Measurements from ENCODE around the gene GCLM. TPM values are rescaled to one million over a fixed set of nuclear protein-coding genes. Genes with fewer than 3 reads are reported as not detected.

Gene GCLM
- total RNA-seq, 1 donor = 27.5 TPM

DNA sequence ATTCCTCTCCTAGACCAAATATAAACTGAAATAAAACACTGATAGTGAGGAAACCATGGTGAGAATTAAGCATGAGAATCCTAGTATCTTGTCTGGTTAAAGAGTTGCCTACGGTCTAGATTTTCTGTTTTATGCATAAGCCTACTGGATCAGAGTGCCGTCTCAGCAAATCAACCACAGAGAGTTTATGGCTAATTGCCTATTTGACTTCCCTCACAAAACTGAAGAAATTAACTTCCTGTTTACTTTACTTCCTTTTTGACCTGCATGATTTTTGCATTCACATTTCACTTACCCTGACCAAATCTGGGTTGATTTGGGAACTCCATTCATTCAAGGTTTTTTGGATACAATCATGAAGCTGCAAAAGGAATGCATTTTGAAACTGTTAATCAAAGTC lies 5.0 kb downstream of the GCLM start:
- Histone ChIP-seq H2AFZ (ENCODE audit: low read length) (no peak overlapping the region), H3K36me3 (ENCODE audit: insufficient read depth, low read length) (peaks cover 21% of the 10 kb centered on the region), H3K79me2 (ENCODE audit: insufficient read depth, low read length) (peaks cover 63% of the 10 kb centered on the region), H4K20me1 (ENCODE audit: insufficient read depth, low read length) (peaks cover 26% of the 10 kb centered on the region), H3K27me3 (ENCODE audit: insufficient read depth, low read length) (no peaks in the 10 kb centered on the region), H3K4me3 (ENCODE audit: insufficient read depth, low read length) (no peak overlapping the region), H3K4me1 (ENCODE audit: insufficient read depth, low read length) (peaks cover 24% of the 10 kb centered on the region), H3K4me2 (ENCODE audit: insufficient read depth, low read length) (no peak overlapping the region), H3K27ac (ENCODE audit: low read depth, low read length) (no peak overlapping the region), H3K9me3 (ENCODE audit: low read depth, low read length) (no peaks in the 10 kb centered on the region)
- TF ChIP-seq, protein P1, sequence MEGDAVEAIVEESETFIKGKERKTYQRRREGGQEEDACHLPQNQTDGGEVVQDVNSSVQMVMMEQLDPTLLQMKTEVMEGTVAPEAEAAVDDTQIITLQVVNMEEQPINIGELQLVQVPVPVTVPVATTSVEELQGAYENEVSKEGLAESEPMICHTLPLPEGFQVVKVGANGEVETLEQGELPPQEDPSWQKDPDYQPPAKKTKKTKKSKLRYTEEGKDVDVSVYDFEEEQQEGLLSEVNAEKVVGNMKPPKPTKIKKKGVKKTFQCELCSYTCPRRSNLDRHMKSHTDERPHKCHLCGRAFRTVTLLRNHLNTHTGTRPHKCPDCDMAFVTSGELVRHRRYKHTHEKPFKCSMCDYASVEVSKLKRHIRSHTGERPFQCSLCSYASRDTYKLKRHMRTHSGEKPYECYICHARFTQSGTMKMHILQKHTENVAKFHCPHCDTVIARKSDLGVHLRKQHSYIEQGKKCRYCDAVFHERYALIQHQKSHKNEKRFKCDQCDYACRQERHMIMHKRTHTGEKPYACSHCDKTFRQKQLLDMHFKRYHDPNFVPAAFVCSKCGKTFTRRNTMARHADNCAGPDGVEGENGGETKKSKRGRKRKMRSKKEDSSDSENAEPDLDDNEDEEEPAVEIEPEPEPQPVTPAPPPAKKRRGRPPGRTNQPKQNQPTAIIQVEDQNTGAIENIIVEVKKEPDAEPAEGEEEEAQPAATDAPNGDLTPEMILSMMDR (IDR thresholded peaks at IDR 0.05; ENCODE audit: extremely low read depth, low read depth, low read length) = no peak
- no peak for DNase-seq (ENCODE audit: insufficient read length, low spot score, missing footprints)

DNA sequence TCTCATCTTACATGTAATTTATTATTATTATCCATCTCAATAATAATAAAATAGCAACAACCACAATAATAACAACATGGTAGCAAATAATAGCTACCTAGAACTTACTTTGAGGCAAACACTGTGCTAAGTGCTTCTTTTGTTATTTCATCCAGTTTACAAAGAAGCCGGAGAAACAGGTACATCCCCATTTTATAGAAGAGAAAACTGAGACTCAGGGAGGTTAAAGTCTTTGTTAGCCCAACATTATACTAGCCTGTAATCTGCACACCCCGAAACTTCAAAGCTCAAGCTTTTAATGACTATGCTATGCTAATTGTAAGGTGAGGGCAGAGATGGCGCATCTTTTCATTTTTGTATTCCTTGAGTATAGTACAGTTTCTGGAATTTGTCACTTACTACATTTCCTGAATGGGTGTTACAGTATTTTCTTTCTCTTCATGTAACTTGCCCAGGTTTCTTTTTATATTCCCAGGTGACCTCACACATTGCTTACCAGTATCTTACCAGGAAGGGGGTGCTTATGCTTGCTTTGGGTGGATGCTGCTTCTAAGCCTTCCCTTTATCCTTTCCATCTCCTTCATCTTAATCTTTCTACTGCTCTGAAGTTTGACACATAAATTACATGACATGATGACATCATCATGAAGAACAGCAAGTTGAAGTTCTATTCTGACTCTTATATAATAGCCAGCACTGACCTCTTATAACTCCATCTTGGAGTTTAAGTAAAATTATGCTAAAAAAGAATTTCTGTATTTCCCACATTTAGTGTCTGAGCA lies 8.3 kb downstream of the GCLM start:
- Histone ChIP-seq H3K4me1 (ENCODE audit: insufficient read depth, low read length) (peaks cover 1% of the 10 kb centered on the region), H2AFZ (ENCODE audit: low read length) (no peak overlapping the region), H3K79me2 (ENCODE audit: insufficient read depth, low read length) (peaks cover 33% of the 10 kb centered on the region), H3K36me3 (ENCODE audit: insufficient read depth, low read length) (peaks cover 52% of the 10 kb centered on the region), H3K4me2 (ENCODE audit: insufficient read depth, low read length) (no peak overlapping the region), H4K20me1 (ENCODE audit: insufficient read depth, low read length) (peaks cover 12% of the 10 kb centered on the region), H3K4me3 (ENCODE audit: insufficient read depth, low read length) (no peak overlapping the region), H3K27me3 (ENCODE audit: insufficient read depth, low read length) (no peaks in the 10 kb centered on the region), H3K27ac (ENCODE audit: low read depth, low read length) (no peak overlapping the region), H3K9me3 (ENCODE audit: low read depth, low read length) (no peaks in the 10 kb centered on the region)
- TF ChIP-seq, protein P1 (IDR thresholded peaks at IDR 0.05; ENCODE audit: extremely low read depth, low read depth, low read length) = no peak
- peak; percentile 18 for DNase-seq (ENCODE audit: insufficient read length, low spot score, missing footprints)

DNA sequence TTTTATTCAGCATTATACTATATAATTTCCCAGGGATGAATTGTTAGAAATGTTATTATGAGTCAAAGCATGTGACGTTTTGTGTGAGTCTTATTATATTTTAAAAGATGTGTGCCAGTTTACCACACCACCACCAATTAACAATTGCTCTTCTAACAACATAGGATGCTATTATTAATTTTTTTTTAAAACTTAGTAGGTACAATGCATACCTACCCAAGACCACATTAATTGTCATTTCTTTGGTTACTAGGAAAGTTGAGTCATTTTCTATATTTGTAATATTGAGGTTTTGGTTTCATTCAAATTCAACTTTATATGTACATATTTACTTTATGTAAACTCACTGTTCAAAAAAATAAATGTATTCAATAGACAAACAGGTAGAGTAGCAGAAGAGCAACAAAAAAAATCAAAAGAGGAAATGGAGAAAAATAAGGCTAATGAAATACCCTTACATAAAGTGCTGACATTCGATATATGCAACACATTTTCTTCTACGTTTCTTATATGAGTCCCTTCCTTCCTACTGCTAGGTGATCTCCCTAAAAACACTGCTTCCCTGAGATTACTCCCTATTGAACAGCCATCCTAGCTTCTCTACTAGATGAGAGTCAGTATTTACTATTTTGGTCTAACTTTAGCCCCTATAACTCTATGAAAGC lies 9.6 kb downstream of the GCLM start:
- peaks cover 5% of the 10 kb centered on the region for H4K20me1 ChIP-seq (ENCODE audit: insufficient read depth, low read length)
- no peak for DNase-seq (ENCODE audit: insufficient read length, low spot score, missing footprints)
- H3K4me2 ChIP-seq (ENCODE audit: insufficient read depth, low read length) = no peak overlapping the region
- H2AFZ ChIP-seq (ENCODE audit: low read length) = no peak overlapping the region
- H3K79me2 ChIP-seq (ENCODE audit: insufficient read depth, low read length) = peaks cover 21% of the 10 kb centered on the region
- peaks cover 60% of the 10 kb centered on the region for H3K36me3 ChIP-seq (ENCODE audit: insufficient read depth, low read length)
- TF ChIP-seq, protein P1 (IDR thresholded peaks at IDR 0.05; ENCODE audit: extremely low read depth, low read depth, low read length) = no peak
- no peaks in the 10 kb centered on the region for H3K4me1 ChIP-seq (ENCODE audit: insufficient read depth, low read length)
- no peaks in the 10 kb centered on the region for H3K9me3 ChIP-seq (ENCODE audit: low read depth, low read length)
- H3K4me3 ChIP-seq (ENCODE audit: insufficient read depth, low read length) = no peak overlapping the region
- no peaks in the 10 kb centered on the region for H3K27me3 ChIP-seq (ENCODE audit: insufficient read depth, low read length)
- H3K27ac ChIP-seq (ENCODE audit: low read depth, low read length) = no peak overlapping the region

DNA sequence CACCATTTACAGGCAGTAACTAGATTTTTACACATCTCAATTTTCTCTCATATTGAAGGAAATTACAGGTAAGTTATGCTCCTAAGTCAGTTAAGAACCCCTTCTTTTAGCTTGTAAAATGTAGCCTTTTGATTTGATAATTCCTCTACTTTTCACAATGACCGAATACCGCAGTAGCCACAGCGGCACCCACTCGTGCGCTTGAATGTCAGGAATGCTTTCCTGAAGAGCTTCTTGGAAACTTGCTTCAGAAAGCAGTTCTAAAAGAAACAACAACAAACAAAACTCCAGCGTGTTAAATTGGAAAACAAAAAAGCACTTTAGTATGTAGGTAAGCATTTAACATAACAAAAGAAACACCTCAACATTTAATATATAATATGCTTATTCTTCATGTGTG lies 20.3 kb downstream of the GCLM start:
- TF ChIP-seq, protein P1 (IDR thresholded peaks at IDR 0.05; ENCODE audit: extremely low read depth, low read depth, low read length) = no peak
- H4K20me1 ChIP-seq (ENCODE audit: insufficient read depth, low read length) = no peaks in the 10 kb centered on the region
- DNase-seq (ENCODE audit: insufficient read length, low spot score, missing footprints) = no peak
- no peak overlapping the region for H3K4me2 ChIP-seq (ENCODE audit: insufficient read depth, low read length)
- no peak overlapping the region for H2AFZ ChIP-seq (ENCODE audit: low read length)
- H3K36me3 ChIP-seq (ENCODE audit: insufficient read depth, low read length) = peaks cover 53% of the 10 kb centered on the region
- no peaks in the 10 kb centered on the region for H3K27me3 ChIP-seq (ENCODE audit: insufficient read depth, low read length)
- H3K27ac ChIP-seq (ENCODE audit: low read depth, low read length) = no peak overlapping the region
- no peaks in the 10 kb centered on the region for H3K9me3 ChIP-seq (ENCODE audit: low read depth, low read length)
- H3K4me1 ChIP-seq (ENCODE audit: insufficient read depth, low read length) = no peaks in the 10 kb centered on the region
- no peak overlapping the region for H3K4me3 ChIP-seq (ENCODE audit: insufficient read depth, low read length)
- H3K79me2 ChIP-seq (ENCODE audit: insufficient read depth, low read length) = no peaks in the 10 kb centered on the region
